Fibroblast of lung (primary cell): Measurements from ENCODE around the gene SMARCC1.
A peak's percentile ranks its signal among the peaks of the same experiment; 100 is the strongest.

Experiments used
- EZH2 ChIP-seq: IDR thresholded peaks from 2 replicates; pipeline ENCODE4 v1.5.1; 2012; ENCODE audit warnings: low read length, control low read depth, mild to moderate bottlenecking; ENCODE audit errors: missing control alignments
- TF ChIP-seq, protein P1 (sequence below), 2 donors: IDR thresholded peaks in 1 of 2; conservative IDR thresholded peaks in 1 of 2; 1 replicate in 1 of 2; 2 replicates in 1 of 2; pipeline ENCODE4 v1.5.1; 2011 to 2012; ENCODE audit warnings: low read length in 2 of 2, control low read depth in 1 of 2, inconsistent platforms in 1 of 2, low read depth in 1 of 2, mild to moderate bottlenecking in 1 of 2

DNA sequence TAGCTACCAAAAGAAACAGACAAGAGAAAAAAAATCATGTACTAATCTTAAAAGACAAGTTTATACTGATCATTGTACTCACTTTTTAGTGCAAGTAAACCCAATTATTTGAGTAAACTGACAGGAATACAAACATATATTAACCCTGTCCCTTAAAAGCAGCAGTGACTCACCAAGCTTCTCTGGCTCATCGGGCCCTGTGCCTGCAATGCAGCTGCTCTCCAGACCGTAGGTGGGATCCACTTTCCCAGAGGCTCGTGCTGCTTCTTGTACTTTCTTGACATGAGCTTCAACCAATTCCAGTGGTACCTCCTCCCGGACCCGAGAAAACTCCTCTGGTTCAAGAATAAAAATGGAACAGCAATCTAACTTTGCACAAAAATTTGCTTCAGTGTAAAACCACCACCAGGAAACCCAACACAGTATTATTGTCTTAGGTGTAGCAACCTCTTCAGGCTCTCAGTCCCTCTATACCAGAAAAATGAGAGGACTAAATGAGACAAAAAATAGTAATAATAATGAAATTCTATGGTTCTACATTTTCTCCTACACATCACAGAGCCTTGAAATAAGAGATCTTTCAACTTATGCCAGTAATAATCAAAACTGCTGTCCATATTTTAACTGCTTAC is 120.5 kb downstream of the SMARCC1 start:
- TF ChIP-seq, protein P1, sequence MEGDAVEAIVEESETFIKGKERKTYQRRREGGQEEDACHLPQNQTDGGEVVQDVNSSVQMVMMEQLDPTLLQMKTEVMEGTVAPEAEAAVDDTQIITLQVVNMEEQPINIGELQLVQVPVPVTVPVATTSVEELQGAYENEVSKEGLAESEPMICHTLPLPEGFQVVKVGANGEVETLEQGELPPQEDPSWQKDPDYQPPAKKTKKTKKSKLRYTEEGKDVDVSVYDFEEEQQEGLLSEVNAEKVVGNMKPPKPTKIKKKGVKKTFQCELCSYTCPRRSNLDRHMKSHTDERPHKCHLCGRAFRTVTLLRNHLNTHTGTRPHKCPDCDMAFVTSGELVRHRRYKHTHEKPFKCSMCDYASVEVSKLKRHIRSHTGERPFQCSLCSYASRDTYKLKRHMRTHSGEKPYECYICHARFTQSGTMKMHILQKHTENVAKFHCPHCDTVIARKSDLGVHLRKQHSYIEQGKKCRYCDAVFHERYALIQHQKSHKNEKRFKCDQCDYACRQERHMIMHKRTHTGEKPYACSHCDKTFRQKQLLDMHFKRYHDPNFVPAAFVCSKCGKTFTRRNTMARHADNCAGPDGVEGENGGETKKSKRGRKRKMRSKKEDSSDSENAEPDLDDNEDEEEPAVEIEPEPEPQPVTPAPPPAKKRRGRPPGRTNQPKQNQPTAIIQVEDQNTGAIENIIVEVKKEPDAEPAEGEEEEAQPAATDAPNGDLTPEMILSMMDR (conservative IDR thresholded peaks at IDR 0.05 in 1 of 2, IDR thresholded peaks at IDR 0.05 in 1 of 2; ENCODE audit: low read depth in 1 of 2, low read length in 2 of 2): peak in 1 of 2 donors; percentile 3
- no peak for TF ChIP-seq EZH2
